Cardiac muscle cell (in vitro differentiated cells and primary cell): Measurements from ENCODE around the gene IAPP. TPM values are rescaled to one million over a fixed set of nuclear protein-coding genes. Genes with fewer than 3 reads are reported as not detected.
"Not testable (repeated sequence)": the region's sequence is repeated elsewhere in the genome, so short reads cannot be mapped to it uniquely, and the experiment has no call there.

Source experiments
- DNase-seq, 2 donors: peaks; one replicate each; pipeline versions ENCODE4 v3.0.0 to v3.0.0-alpha.2; 2010 to 2017; ENCODE audit warnings: low read depth in 1 of 2, low spot score in 1 of 2
- H3K27ac ChIP-seq: fragments of 200-600 bp; sonication (generic); 2 replicates; pipeline ENCODE4 v1.5.1; 2016
- H3K27me3 ChIP-seq: fragments of 200-600 bp; sonication (generic); 2 replicates; pipeline ENCODE4 v1.6.0; 2016; ENCODE audit warnings: control low read depth
- H3K36me3 ChIP-seq: fragments of 200-600 bp; sonication (generic); 2 replicates; pipeline ENCODE4 v1.5.1; 2016; ENCODE audit warnings: control low read depth
- H3K4me1 ChIP-seq: fragments of 200-600 bp; sonication (generic); 2 replicates; pipeline ENCODE4 v1.8.1; 2017; ENCODE audit warnings: low read depth, mild to moderate bottlenecking, mixed run types
- H3K4me3 ChIP-seq: fragments of 200-600 bp; sonication (generic); 2 replicates; pipeline ENCODE4 v1.5.1; 2016; ENCODE audit warnings: mild to moderate bottlenecking
- H3K9me3 ChIP-seq: fragments of 200-600 bp; sonication (generic); 2 replicates; pipeline ENCODE4 v1.5.1; 2017; ENCODE audit warnings: low read depth, mild to moderate bottlenecking, control low read depth
- polyA plus RNA-seq: library from polyadenylated mRNA; unstranded; fragments of >200 nt; fragmentation: Nextera tagmentation; extraction: Ambion mirVana; gene quantifications from 2 replicates; pipeline ENCODE4 v1.2.1, GENCODE V29; 2016
- total RNA-seq: library from RNA; depleted of rRNA; stranded (reverse); fragments of >200 nt; gene quantifications from 2 replicates; pipeline ENCODE4 v1.2.3, GENCODE V29; 2016
- TF ChIP-seq, protein P1 (sequence below): IDR thresholded peaks from 2 replicates; pipeline ENCODE4 v1.5.1; 2012; ENCODE audit warnings: low read depth, mild to moderate bottlenecking, low read length

The IAPP gene
- total and polyA plus RNA-seq, 2 experiments from 2014 or later, result 0.09 TPM; not detected in 1

DNA sequence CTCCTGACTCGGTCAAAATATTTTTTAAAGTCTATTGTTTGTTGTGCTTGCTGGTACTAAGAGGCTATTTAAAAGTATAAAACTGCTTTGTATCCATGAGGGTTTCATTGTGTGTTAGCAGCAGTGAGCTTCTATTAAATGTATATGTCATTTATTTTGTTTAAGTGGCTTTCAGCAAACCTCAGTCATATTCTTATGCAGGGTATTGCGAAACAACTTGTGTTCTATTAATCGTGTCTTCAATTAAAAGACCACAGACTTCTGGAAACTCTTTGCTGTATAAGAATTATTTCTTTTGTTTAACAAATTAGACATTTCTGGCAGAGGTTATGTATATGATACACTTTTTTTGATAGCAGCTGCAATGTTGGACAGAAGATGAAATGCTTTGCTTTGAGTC, 6.5 kb downstream of the IAPP start:
- no peak overlapping the region for H3K4me3 ChIP-seq
- no peaks in the 10 kb centered on the region for H3K9me3 ChIP-seq
- H3K36me3 ChIP-seq, result no peaks in the 10 kb centered on the region
- peaks cover 4% of the 10 kb centered on the region for H3K4me1 ChIP-seq
- no peak overlapping the region for H3K27ac ChIP-seq
- no peaks in the 10 kb centered on the region for H3K27me3 ChIP-seq
- DNase-seq, result no peak
- TF ChIP-seq, protein P1, sequence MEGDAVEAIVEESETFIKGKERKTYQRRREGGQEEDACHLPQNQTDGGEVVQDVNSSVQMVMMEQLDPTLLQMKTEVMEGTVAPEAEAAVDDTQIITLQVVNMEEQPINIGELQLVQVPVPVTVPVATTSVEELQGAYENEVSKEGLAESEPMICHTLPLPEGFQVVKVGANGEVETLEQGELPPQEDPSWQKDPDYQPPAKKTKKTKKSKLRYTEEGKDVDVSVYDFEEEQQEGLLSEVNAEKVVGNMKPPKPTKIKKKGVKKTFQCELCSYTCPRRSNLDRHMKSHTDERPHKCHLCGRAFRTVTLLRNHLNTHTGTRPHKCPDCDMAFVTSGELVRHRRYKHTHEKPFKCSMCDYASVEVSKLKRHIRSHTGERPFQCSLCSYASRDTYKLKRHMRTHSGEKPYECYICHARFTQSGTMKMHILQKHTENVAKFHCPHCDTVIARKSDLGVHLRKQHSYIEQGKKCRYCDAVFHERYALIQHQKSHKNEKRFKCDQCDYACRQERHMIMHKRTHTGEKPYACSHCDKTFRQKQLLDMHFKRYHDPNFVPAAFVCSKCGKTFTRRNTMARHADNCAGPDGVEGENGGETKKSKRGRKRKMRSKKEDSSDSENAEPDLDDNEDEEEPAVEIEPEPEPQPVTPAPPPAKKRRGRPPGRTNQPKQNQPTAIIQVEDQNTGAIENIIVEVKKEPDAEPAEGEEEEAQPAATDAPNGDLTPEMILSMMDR, result no peak

DNA sequence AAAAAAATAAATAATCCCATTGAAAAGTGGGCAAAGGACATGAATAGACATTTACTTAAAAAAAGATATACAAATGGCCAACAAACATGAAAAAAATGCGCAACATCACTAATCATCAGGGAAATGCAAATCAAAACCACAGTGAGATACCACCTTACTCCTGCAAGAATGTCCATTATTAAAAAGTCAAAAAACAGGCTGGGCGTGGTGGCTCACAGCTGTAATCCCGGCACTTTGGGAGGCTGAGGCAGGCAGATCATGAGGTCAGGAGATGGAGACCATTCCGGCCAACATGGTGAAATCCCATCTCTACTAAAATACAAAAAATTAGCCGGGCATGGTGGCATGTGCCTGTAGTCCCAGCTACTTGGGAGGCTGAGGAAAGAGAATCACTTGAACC, 8.6 kb downstream of the IAPP start:
- not testable (repeated sequence) for DNase-seq, H3K27ac ChIP-seq, H3K4me3 ChIP-seq, H3K9me3 ChIP-seq, H3K4me1 ChIP-seq, H3K27me3 ChIP-seq, H3K36me3 ChIP-seq

GRCh38 chr12:21384261-21384660, 11.6 kb downstream of the IAPP start:
- DNase-seq, result peak in 1 of 2 donors; percentile 0
- Histone ChIP-seq H3K27ac (no peak overlapping the region), H3K27me3 (no peaks in the 10 kb centered on the region), H3K36me3 (no peaks in the 10 kb centered on the region), H3K4me3 (no peak overlapping the region), H3K9me3 (no peaks in the 10 kb centered on the region), H3K4me1 (peaks cover 5% of the 10 kb centered on the region)
- TF ChIP-seq, protein P1, result no peak

GRCh38 chr12:21387174-21387573, 14.5 kb downstream of the IAPP start:
- TF ChIP-seq, protein P1, result no peak
- no peaks in the 10 kb centered on the region for H3K9me3 ChIP-seq
- peaks cover 6% of the 10 kb centered on the region for H3K4me1 ChIP-seq
- H3K27me3 ChIP-seq, result no peaks in the 10 kb centered on the region
- no peak overlapping the region for H3K27ac ChIP-seq
- DNase-seq, result no peak
- no peaks in the 10 kb centered on the region for H3K36me3 ChIP-seq
- H3K4me3 ChIP-seq, result no peak overlapping the region

- Histone ChIP-seq H3K27me3 (no peaks in the 10 kb centered on the region), H3K4me3 (no peak overlapping the region), H3K9me3 (no peaks in the 10 kb centered on the region), H3K4me1 (peaks cover 2% of the 10 kb centered on the region), H3K36me3 (no peaks in the 10 kb centered on the region), H3K27ac (no peak overlapping the region)
- TF ChIP-seq, protein P1, result no peak
- no peak for DNase-seq
Measured at GRCh38 chr12:21392384-21392783, 19.7 kb downstream of the IAPP start.

DNA sequence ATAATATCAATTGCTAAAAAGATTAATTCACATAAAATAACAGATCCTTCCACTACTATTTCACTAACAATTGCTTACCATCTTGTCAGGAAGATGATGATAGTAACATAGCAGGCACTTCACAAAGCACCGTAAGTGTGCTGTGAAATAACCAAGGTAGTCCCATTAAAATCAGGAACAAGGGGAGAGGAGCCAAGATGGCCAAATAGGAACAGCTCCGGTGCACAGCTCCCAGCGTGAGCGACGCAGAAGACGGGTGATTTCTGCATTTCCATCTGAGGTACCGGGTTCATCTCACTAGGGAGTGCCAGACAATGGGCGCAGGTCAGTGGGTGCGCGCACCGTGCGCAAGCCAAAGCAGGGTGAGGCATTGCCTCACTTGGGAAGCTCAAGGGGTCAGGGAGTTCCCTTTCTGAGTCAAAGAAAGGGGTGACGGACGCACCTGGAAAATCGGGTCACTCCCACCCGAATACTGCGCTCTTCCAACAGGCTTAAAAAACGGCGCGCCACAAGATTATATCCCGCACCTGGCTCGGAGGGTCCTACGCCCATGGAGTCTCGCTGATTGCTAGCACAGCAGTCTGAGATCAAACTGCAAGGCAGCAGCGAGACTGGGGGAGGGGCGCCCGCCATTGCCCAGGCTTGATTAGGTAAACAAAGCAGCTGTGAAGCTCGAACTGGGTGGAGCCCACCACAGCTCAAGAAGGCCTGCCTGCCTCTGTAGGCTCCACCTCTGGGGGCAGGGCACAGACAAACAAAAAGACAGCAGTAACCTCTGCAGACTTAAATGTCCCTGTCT, 22.3 kb downstream of the IAPP start:
- not testable (repeated sequence) for H3K9me3 ChIP-seq, H3K27ac ChIP-seq, DNase-seq

More for the DNA sequence above, 22.3 kb downstream of the IAPP start:
- H3K4me1 ChIP-seq, H3K27me3 ChIP-seq, H3K36me3 ChIP-seq: not testable (repeated sequence)
- H3K4me3 ChIP-seq, result peak overlapping the region; percentile 11
